Measurements from ENCODE around the gene SLC26A4.

SLC26A4 gene

GRCh38 chr7:107661081-107661864, 645 bp downstream of the SLC26A4 start:
- FAIRE-seq = no peak

- no peak for FAIRE-seq
Observed at GRCh38 chr7:107661865-107662379, 1.3 kb downstream of the SLC26A4 start.

GRCh38 chr7:107663196-107663595, 2.6 kb downstream of the SLC26A4 start:
- no peak for FAIRE-seq

GRCh38 chr7:107666790-107667189, 6.2 kb downstream of the SLC26A4 start:
- FAIRE-seq = no peak

- FAIRE-seq = no peak
Observed at GRCh38 chr7:107667341-107667740, 6.7 kb downstream of the SLC26A4 start.

- FAIRE-seq = no peak
Observed at GRCh38 chr7:107668296-107668695, 7.7 kb downstream of the SLC26A4 start.

GRCh38 chr7:107672183-107672582, 11.6 kb downstream of the SLC26A4 start:
- no peak for FAIRE-seq

GRCh38 chr7:107676249-107676648, 15.6 kb downstream of the SLC26A4 start:
- no peak for FAIRE-seq

- no peak for FAIRE-seq
Observed at GRCh38 chr7:107678110-107678753, 17.6 kb downstream of the SLC26A4 start.

GRCh38 chr7:107680478-107680877, 19.9 kb downstream of the SLC26A4 start:
- no peak for FAIRE-seq

GRCh38 chr7:107682886-107683285, 22.3 kb downstream of the SLC26A4 start:
- peak; percentile 6 for FAIRE-seq

- no peak for FAIRE-seq
Observed at GRCh38 chr7:107684287-107684686, 23.7 kb downstream of the SLC26A4 start.

GRCh38 chr7:107684947-107685463, 24.4 kb downstream of the SLC26A4 start:
- FAIRE-seq = no peak

- no peak for FAIRE-seq
Observed at GRCh38 chr7:107686816-107687387, 26.3 kb downstream of the SLC26A4 start.

- no peak for FAIRE-seq
Observed at GRCh38 chr7:107687656-107688055, 27.0 kb downstream of the SLC26A4 start.

GRCh38 chr7:107689553-107689952, 28.9 kb downstream of the SLC26A4 start:
- no peak for FAIRE-seq

- FAIRE-seq = no peak
Observed at GRCh38 chr7:107690084-107690483, 29.5 kb downstream of the SLC26A4 start.

GRCh38 chr7:107690611-107691010, 30.0 kb downstream of the SLC26A4 start:
- no peak for FAIRE-seq

GRCh38 chr7:107691716-107692115, 31.1 kb downstream of the SLC26A4 start:
- no peak for FAIRE-seq

GRCh38 chr7:107692501-107692900, 31.9 kb downstream of the SLC26A4 start:
- no peak for FAIRE-seq

GRCh38 chr7:107693396-107693795, 32.8 kb downstream of the SLC26A4 start:
- no peak for FAIRE-seq

GRCh38 chr7:107694386-107694785, 33.8 kb downstream of the SLC26A4 start:
- no peak for FAIRE-seq

GRCh38 chr7:107696330-107696946, 35.8 kb downstream of the SLC26A4 start:
- no peak for FAIRE-seq
